Loucy (cell line): Measurements from ENCODE around the gene THOP1.

Source experiments
- H2AFZ ChIP-seq: fragments of 200-600 bp; sonication (generic); 2 replicates; pipeline ENCODE4 v1.6.0; 2016; ENCODE audit warnings: antibody characterized with exemption, mild to moderate bottlenecking, low read length, moderate library complexity
- H3F3A ChIP-seq: fragments of 200-600 bp; 2 replicates; pipeline ENCODE4 v1.6.0; 2016; ENCODE audit warnings: antibody characterized with exemption, low read depth, mild to moderate bottlenecking
- H3K27me3 ChIP-seq: fragments of 200-600 bp; sonication (generic); 2 replicates; pipeline ENCODE4 v1.6.1; 2014; ENCODE audit warnings: low read length, mild to moderate bottlenecking; ENCODE audit not compliant: insufficient read depth, poor library complexity, severe bottlenecking
- H3K36me3 ChIP-seq: fragments of 200-600 bp; sonication (generic); 2 replicates; pipeline ENCODE4 v1.6.1; 2016; ENCODE audit warnings: low read length; ENCODE audit not compliant: insufficient read depth
- H3K4me1 ChIP-seq: fragments of 200-600 bp; sonication (generic); 2 replicates; pipeline ENCODE4 v1.5.1; 2014; ENCODE audit warnings: low read length, mild to moderate bottlenecking; ENCODE audit not compliant: insufficient read depth, poor library complexity, severe bottlenecking
- H3K4me2 ChIP-seq: fragments of 200-600 bp; sonication (generic); 2 replicates; pipeline ENCODE4 v1.6.0; 2014; ENCODE audit warnings: antibody characterized with exemption, low read length, low read depth, mild to moderate bottlenecking; ENCODE audit not compliant: poor library complexity, severe bottlenecking
- H3K4me3 ChIP-seq: fragments of 200-600 bp; sonication (generic); 2 replicates; pipeline ENCODE4 v1.5.1; 2014; ENCODE audit warnings: low read length, mild to moderate bottlenecking, mixed read lengths; ENCODE audit not compliant: poor library complexity, severe bottlenecking
- H3K79me2 ChIP-seq: fragments of 200-600 bp; sonication (generic); 2 replicates; pipeline ENCODE4 v1.6.1; 2014; ENCODE audit warnings: low read length; ENCODE audit not compliant: insufficient read depth
- H3K9ac ChIP-seq: fragments of 200-600 bp; sonication (generic); 2 replicates; pipeline ENCODE4 v1.6.0; 2014; ENCODE audit warnings: mild to moderate bottlenecking, low read depth, low read length, moderate library complexity; ENCODE audit not compliant: poor library complexity, severe bottlenecking
- H3K9me2 ChIP-seq: fragments of 200-600 bp; sonication (generic); replicated peaks from 2 replicates; pipeline ENCODE4 v1.6.1; 2016; ENCODE audit warnings: low read depth, low read length, mixed read lengths
- H3K9me3 ChIP-seq: fragments of 200-600 bp; sonication (generic); 2 replicates; pipeline ENCODE4 v1.6.1; 2014; ENCODE audit warnings: mild to moderate bottlenecking, antibody characterized with exemption, low read length, low read depth; ENCODE audit not compliant: insufficient read depth
- H4K20me1 ChIP-seq: fragments of 200-600 bp; sonication (generic); 2 replicates; pipeline ENCODE4 v1.6.0; 2014; ENCODE audit warnings: antibody characterized with exemption, low read length, mild to moderate bottlenecking; ENCODE audit not compliant: insufficient read depth, poor library complexity, severe bottlenecking
- EZH2phosphoT487 ChIP-seq: fragments of 200-600 bp; IDR thresholded peaks from 2 replicates; pipeline ENCODE4 v1.6.1; 2018; ENCODE audit warnings: antibody characterized with exemption, mild to moderate bottlenecking, moderate library complexity, borderline replicate concordance
- TF ChIP-seq, protein P1 (sequence below): fragments of 200-600 bp; sonication (generic); conservative IDR thresholded peaks from 2 replicates; pipeline ENCODE4 v1.5.1; 2014; ENCODE audit warnings: mild to moderate bottlenecking, antibody characterized with exemption, low read length

THOP1 gene

DNA sequence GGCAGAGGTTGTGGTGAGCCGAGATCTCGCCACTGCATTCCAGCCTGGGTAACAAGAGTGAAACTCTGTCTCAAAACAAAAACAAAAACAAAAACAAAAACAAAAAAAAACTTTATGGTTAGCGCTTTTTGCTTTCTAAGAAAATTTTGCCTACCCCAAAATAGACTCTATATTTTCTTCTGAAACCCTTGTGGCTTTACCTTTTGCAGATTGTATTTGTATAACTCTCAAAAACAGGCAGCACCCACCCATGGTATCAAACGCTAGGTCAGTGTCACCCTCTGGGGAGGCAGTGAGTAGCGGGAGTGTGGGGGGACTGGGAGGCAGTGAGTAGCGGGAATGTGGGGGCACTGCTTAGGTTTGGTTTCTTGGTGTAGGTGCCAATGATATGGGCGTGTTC is 38.0 kb upstream of the THOP1 start:
- no peaks in the 10 kb centered on the region for H3K9me3 ChIP-seq
- H2AFZ ChIP-seq = no peak overlapping the region
- no peaks in the 10 kb centered on the region for H3K9me2 ChIP-seq
- no peaks in the 10 kb centered on the region for H3K79me2 ChIP-seq
- H3K4me2 ChIP-seq = no peak overlapping the region
- H3K36me3 ChIP-seq = no peaks in the 10 kb centered on the region
- H3K9ac ChIP-seq = no peak overlapping the region
- no peaks in the 10 kb centered on the region for H4K20me1 ChIP-seq
- H3F3A ChIP-seq = no peaks in the 10 kb centered on the region
- H3K4me1 ChIP-seq = no peaks in the 10 kb centered on the region
- no peak overlapping the region for H3K4me3 ChIP-seq
- H3K27me3 ChIP-seq = no peaks in the 10 kb centered on the region
- TF ChIP-seq, protein P1, sequence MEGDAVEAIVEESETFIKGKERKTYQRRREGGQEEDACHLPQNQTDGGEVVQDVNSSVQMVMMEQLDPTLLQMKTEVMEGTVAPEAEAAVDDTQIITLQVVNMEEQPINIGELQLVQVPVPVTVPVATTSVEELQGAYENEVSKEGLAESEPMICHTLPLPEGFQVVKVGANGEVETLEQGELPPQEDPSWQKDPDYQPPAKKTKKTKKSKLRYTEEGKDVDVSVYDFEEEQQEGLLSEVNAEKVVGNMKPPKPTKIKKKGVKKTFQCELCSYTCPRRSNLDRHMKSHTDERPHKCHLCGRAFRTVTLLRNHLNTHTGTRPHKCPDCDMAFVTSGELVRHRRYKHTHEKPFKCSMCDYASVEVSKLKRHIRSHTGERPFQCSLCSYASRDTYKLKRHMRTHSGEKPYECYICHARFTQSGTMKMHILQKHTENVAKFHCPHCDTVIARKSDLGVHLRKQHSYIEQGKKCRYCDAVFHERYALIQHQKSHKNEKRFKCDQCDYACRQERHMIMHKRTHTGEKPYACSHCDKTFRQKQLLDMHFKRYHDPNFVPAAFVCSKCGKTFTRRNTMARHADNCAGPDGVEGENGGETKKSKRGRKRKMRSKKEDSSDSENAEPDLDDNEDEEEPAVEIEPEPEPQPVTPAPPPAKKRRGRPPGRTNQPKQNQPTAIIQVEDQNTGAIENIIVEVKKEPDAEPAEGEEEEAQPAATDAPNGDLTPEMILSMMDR = no peak

DNA sequence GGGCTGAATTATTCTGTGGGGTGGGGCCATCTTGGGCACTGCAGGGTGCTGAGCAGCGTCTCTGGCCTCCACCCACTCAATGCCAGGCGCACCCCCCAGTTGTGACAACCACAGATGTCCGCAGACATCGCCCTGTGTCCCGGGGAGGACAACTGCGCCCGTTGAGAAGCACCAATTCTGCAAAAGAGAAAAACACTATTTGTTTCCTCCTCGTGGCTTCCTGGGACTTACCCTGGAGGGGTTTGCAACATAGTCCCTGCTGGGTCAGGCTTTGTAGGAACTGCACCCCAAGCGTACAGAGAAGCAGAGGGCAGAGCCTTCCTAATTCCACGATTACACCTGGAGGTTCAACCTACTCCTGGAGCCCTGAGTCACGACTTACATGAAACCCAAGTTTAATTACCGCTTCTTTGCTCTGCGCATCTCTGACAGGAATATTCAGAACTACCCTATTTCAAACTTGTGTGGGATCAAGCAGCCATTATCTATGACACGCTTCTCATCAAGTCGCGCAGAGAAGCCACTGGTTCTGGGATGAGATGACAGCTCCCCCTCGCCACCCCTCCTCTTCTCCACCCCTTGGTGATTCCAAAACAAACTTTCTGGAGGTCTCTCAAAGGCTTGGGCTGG is 34.4 kb upstream of the THOP1 start:
- no peaks in the 10 kb centered on the region for H3K9me2 ChIP-seq
- no peaks in the 10 kb centered on the region for H3K4me1 ChIP-seq
- no peak overlapping the region for H3K4me3 ChIP-seq
- no peak overlapping the region for H2AFZ ChIP-seq
- H4K20me1 ChIP-seq = no peaks in the 10 kb centered on the region
- H3K4me2 ChIP-seq = no peak overlapping the region
- H3K79me2 ChIP-seq = no peaks in the 10 kb centered on the region
- H3K27me3 ChIP-seq = no peaks in the 10 kb centered on the region
- TF ChIP-seq EZH2phosphoT487 = no peak
- TF ChIP-seq, protein P1 = no peak
- no peak overlapping the region for H3K9ac ChIP-seq
- H3F3A ChIP-seq = no peaks in the 10 kb centered on the region
- H3K9me3 ChIP-seq = no peaks in the 10 kb centered on the region
- H3K36me3 ChIP-seq = peaks cover 17% of the 10 kb centered on the region; the same call in 1 of the 2 replicates

DNA sequence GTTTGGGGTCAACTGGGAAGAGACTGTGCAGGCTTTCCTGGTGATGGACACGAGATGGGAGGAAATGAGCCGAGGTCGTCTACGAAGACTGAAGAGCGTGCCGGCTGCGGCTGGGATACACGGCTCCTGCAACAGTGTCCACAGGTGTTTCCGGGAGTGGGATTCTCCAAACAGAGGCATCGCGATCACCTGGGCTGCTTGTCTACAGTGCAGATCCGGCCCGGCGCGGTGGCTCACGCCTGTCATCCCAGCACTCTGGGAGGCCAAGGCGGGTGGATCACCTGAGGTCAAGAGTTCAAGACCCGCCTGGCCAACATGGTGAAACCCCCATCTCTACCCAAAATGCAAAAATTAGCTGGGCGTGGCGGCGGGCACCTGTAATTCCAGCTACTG is 33.9 kb upstream of the THOP1 start:
- H3K79me2 ChIP-seq = no peaks in the 10 kb centered on the region
- H3K4me3 ChIP-seq = no peak overlapping the region
- H2AFZ ChIP-seq = no peak overlapping the region
- H3K9me2 ChIP-seq = no peaks in the 10 kb centered on the region
- no peak overlapping the region for H3K4me2 ChIP-seq
- TF ChIP-seq EZH2phosphoT487 = no peak
- TF ChIP-seq, protein P1 = no peak
- H3K9ac ChIP-seq = no peak overlapping the region
- no peaks in the 10 kb centered on the region for H3F3A ChIP-seq
- no peaks in the 10 kb centered on the region for H4K20me1 ChIP-seq
- H3K36me3 ChIP-seq = peaks cover 19% of the 10 kb centered on the region; the same call in 1 of the 2 replicates
- H3K9me3 ChIP-seq = no peaks in the 10 kb centered on the region
- H3K4me1 ChIP-seq = no peaks in the 10 kb centered on the region
- no peaks in the 10 kb centered on the region for H3K27me3 ChIP-seq
